Measurements from ENCODE around the gene CCDC148.
"Not testable (repeated sequence)": the region's sequence is repeated elsewhere in the genome, so short reads cannot be mapped to it uniquely, and the experiment has no call there.

Gene CCDC148

DNA sequence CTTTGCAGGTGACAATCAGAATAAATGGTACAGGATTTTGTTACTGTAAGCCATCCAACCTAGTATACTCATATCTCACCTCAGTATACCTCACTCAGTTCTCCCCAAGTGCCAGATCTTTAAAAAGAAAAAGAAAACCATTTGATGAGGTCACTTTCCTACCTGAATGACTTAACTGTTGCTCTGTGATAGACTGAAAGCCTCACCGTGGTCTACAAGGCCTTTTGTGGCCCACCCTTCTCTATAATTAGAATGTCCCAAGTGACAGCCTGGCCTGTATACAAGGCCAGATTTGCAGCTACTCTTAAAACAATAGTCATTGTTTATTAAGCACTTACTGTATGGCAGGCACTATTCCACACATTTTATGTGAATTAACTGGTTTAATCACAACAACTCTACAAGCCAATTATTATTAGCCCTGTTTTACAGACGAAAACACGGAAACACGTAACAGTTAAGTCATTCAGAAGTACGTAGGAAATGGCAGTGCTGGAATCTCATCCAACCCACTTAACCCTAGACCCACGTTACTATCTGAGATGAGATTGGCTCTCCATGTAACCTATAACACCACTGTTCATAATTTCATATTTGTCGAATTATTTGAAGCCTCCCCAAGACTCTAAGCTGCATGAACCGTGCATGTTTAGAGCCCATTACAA lies 28.5 kb upstream of the CCDC148 start:
- DNase-seq (ENCODE audit: low read depth) = no peak
- no peak for TF ChIP-seq CTCF (conservative IDR thresholded peaks at IDR 0.05; ENCODE audit: low read depth, low read length)
- no peak overlapping the region for H3K4me3 ChIP-seq (ENCODE audit: low read depth, low read length)

DNA sequence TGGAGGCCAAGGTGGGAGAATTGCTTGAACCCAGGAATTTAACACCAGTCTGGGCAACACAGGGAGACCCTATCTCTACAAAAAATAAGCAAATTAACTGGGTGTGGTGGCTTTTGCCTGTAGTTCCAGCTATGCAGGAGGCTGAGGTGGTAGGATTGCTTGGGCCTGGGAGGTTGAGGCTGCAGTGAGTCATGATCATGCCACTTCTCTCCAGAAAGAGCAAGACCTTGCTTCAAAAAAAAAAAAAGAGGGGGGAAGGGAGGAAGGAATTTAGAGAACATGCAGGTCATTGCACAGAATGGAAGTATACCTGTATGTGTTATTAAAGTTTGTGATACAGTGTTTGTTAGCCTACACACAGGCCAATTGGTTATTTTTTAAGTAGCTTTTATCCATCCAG lies 26.0 kb upstream of the CCDC148 start:
- no peak for TF ChIP-seq CTCF (conservative IDR thresholded peaks at IDR 0.05; ENCODE audit: low read depth, low read length)
- H3K4me3 ChIP-seq (ENCODE audit: low read depth, low read length) = no peak overlapping the region
- DNase-seq (ENCODE audit: low read depth) = peak; percentile 49

DNA sequence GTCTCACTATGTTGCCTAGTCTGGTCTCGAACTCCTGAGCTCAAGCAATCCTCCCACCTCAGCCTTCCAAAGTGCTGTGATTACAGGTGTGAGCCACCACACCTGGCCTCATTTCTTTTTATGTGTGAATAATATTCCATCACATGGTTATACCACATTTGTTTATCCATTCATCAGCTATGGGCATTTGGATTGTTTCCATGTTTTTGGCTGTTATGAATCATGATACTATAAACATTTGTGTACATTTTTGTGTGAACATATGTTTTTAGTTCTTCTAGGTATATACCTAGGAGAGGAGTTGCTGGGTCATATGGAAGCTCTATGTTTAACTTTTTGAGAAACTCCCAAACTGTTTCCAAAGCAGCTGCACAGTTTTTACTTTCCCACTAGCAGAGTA lies 24.6 kb upstream of the CCDC148 start:
- TF ChIP-seq CTCF (conservative IDR thresholded peaks at IDR 0.05; ENCODE audit: low read depth, low read length) = no peak
- no peak overlapping the region for H3K4me3 ChIP-seq (ENCODE audit: low read depth, low read length)
- no peak for DNase-seq (ENCODE audit: low read depth)

GRCh38 chr2:158478816-158479215 lies 22.3 kb upstream of the CCDC148 start:
- no peak for TF ChIP-seq CTCF (conservative IDR thresholded peaks at IDR 0.05; ENCODE audit: low read depth, low read length)
- DNase-seq (ENCODE audit: low read depth) = no peak
- H3K4me3 ChIP-seq (ENCODE audit: low read depth, low read length) = no peak overlapping the region

GRCh38 chr2:158478237-158478636 lies 21.7 kb upstream of the CCDC148 start:
- no peak overlapping the region for H3K4me3 ChIP-seq (ENCODE audit: low read depth, low read length)
- no peak for TF ChIP-seq CTCF (conservative IDR thresholded peaks at IDR 0.05; ENCODE audit: low read depth, low read length)
- no peak for DNase-seq (ENCODE audit: low read depth)

DNA sequence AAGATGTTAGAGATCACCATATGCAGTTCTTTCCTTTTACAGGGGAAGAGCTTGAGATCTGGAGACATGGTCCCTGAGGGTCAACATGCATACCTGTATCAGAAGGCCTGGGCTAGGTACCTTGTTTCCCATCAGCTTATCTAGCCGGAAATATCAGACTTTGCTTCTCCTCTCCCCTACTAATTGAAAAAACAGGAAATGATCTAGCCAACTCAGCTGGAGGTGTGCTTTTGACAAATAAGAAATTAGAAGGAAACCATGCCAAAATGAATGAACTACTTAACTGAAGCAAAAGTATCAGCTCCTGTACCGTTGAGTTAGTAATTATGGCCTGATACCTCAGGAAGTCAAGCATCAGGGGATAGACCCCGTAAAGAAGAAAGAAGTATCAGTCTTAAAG lies 20.6 kb upstream of the CCDC148 start:
- H3K4me3 ChIP-seq (ENCODE audit: low read depth, low read length) = no peak overlapping the region
- DNase-seq (ENCODE audit: low read depth) = no peak
- TF ChIP-seq CTCF (conservative IDR thresholded peaks at IDR 0.05; ENCODE audit: low read depth, low read length) = no peak

GRCh38 chr2:158474526-158475011 lies 18.0 kb upstream of the CCDC148 start:
- not testable (repeated sequence) for H3K4me3 ChIP-seq (ENCODE audit: low read depth, low read length); DNase-seq (ENCODE audit: low read depth)

All from choroid plexus epithelial cell (primary cell).